ENCODE data around the gene PDE6H.

DNA sequence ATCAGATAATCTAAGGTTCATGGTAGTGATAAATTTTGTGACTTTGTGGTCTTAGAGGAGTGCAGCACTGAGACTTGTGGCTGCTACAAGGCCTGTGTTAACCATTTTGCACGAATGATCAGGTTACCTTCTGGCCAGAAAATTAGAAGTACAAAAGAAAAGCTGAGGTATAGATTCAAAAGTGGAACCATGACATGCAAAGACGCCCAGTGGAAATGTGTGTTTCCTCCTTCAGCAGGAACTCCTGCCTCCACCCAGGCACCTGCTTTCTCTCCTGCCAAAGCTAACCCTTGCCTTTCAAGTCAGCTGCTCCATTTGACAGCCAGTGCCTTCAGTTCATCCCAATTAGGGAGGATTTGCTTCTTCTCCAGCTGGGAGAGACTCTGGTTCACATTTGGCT lies 10.1 kb downstream of the PDE6H start:
- no peak for TF ChIP-seq EZH2 (IDR thresholded peaks at IDR 0.05; ENCODE audit: borderline replicate concordance, control insufficient read depth, low read depth, low read length)
- no peak for TF ChIP-seq ESRRA (IDR thresholded peaks at IDR 0.05; ENCODE audit: low read length)
- 0 out of 2 replicates have a peak, but pooled peaks have one; percentile 22 for TF ChIP-seq TCF12 (IDR thresholded peaks at IDR 0.05; ENCODE audit: low read depth, low read length)
- no peak for TF ChIP-seq MEF2A (IDR thresholded peaks at IDR 0.05; ENCODE audit: insufficient read depth, low read depth, low read length)
- TF ChIP-seq SRF (IDR thresholded peaks at IDR 0.05; ENCODE audit: low read depth in 2 of 2, low read length in 2 of 2): no peak
- TF ChIP-seq, protein P1, sequence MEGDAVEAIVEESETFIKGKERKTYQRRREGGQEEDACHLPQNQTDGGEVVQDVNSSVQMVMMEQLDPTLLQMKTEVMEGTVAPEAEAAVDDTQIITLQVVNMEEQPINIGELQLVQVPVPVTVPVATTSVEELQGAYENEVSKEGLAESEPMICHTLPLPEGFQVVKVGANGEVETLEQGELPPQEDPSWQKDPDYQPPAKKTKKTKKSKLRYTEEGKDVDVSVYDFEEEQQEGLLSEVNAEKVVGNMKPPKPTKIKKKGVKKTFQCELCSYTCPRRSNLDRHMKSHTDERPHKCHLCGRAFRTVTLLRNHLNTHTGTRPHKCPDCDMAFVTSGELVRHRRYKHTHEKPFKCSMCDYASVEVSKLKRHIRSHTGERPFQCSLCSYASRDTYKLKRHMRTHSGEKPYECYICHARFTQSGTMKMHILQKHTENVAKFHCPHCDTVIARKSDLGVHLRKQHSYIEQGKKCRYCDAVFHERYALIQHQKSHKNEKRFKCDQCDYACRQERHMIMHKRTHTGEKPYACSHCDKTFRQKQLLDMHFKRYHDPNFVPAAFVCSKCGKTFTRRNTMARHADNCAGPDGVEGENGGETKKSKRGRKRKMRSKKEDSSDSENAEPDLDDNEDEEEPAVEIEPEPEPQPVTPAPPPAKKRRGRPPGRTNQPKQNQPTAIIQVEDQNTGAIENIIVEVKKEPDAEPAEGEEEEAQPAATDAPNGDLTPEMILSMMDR (IDR thresholded peaks at IDR 0.05 in 2 of 3, conservative IDR thresholded peaks at IDR 0.05 in 1 of 3; ENCODE audit: control insufficient read depth in 2 of 3, extremely low read depth in 1 of 3, insufficient read depth in 1 of 3, low read depth in 3 of 3, low read length in 3 of 3): no peak
- no peak for TF ChIP-seq NRF1 (conservative IDR thresholded peaks at IDR 0.05; ENCODE audit: low read depth, low read length)
- no peak for TF ChIP-seq NFYB (IDR thresholded peaks at IDR 0.05; ENCODE audit: insufficient read depth, low read depth, low read length)
- no peak for TF ChIP-seq BMI1 (IDR thresholded peaks at IDR 0.05; ENCODE audit: borderline replicate concordance)
- TF ChIP-seq RCOR1 (conservative IDR thresholded peaks at IDR 0.05; ENCODE audit: low read depth, low read length): no peak
